ENCODE data around the gene RNASET2. TPM values are rescaled to one million over a fixed set of nuclear protein-coding genes. Genes with fewer than 3 reads are reported as not detected.

RNASET2 gene
- total RNA-seq, 1 donor from 2014 or later, result 135 TPM

DNA sequence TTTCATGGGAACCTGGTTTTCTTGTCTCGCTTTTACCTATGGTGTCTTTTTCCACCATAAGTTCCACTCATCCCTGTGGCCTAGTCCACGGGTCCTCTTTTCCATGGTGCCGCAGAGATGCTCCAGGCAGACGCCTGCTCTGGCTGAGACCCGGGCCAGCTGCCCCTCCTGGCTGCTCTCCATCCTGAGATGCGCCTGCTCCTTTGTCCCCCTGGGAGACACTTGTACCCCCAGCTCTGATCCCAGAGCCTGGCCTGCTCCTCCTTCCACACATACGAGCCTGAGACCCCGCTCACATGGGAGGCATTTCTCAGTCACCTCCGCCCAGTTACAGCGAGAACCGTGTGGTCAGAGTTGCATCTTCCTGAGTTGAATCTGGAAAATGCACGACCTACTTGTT is 29.6 kb downstream of the RNASET2 start:
- ATAC-seq (ENCODE audit: low read depth), result no peak
- H3K27ac Mint-ChIP-seq, result peak overlapping the region; percentile 27
- no peak for DNase-seq
- H3K4me3 Mint-ChIP-seq, result no peak overlapping the region
- ChIA-PET CTCF (no interaction called here), POLR2A (no interaction called here)
- TF ChIP-seq, protein P1, sequence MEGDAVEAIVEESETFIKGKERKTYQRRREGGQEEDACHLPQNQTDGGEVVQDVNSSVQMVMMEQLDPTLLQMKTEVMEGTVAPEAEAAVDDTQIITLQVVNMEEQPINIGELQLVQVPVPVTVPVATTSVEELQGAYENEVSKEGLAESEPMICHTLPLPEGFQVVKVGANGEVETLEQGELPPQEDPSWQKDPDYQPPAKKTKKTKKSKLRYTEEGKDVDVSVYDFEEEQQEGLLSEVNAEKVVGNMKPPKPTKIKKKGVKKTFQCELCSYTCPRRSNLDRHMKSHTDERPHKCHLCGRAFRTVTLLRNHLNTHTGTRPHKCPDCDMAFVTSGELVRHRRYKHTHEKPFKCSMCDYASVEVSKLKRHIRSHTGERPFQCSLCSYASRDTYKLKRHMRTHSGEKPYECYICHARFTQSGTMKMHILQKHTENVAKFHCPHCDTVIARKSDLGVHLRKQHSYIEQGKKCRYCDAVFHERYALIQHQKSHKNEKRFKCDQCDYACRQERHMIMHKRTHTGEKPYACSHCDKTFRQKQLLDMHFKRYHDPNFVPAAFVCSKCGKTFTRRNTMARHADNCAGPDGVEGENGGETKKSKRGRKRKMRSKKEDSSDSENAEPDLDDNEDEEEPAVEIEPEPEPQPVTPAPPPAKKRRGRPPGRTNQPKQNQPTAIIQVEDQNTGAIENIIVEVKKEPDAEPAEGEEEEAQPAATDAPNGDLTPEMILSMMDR (IDR thresholded peaks at IDR 0.05), result no peak
- H3K4me1 Mint-ChIP-seq, result peaks cover 33% of the 10 kb centered on the region
- peaks cover 55% of the 10 kb centered on the region for H3K36me3 Mint-ChIP-seq (ENCODE audit: low read depth)
- intact Hi-C loops (cut with micrococcal nuclease), result no loop called here
- H3K27me3 Mint-ChIP-seq, result no peaks in the 10 kb centered on the region
- H3K9me3 Mint-ChIP-seq, result no peaks in the 10 kb centered on the region

DNA sequence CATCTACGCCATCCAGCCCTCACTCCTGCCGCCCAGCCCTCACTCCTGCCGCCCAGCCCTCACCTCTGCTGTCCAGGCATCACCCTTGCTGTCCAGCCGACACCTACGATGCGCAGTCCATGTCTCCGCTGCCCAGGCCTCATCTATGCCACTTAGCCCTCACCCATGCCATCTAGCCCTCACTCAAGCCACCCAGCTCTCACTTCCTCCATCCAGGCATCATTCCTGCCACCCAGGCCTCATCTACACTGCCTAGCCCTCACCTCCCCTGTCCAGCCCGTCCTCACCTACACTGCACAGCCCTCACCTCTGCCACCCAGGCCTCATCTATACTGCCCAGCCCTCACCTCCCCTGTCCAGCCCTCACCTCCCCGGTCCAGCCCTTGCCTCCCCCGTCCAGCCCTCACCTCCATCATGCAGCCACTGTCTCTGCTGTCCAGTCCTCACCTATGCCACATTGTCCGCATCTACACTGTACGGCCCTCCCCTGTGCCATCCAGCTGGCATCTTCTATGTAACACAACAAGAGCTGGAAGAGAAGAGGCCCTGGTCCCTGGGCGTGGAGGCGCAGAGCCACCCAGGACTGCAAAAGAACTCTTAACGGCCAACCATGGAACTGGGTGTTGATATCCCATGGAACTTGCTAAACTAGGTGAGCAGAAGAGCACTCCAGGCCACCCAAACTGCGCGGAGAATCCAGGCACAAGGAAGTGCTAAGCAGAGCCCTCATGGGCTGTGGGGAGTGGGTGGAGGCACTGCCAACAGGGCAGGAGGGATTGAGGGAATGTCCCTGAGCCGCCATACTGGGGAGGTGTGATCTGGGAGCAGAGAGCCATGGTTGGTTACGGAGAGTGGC is 31.0 kb downstream of the RNASET2 start:
- no peak for ATAC-seq (ENCODE audit: low read depth)
- no peak for DNase-seq
- H3K27ac Mint-ChIP-seq, result peak overlapping the region; percentile 65
- POLR2A ChIA-PET, result no interaction called here
- TF ChIP-seq, protein P1 (IDR thresholded peaks at IDR 0.05), result no peak
- no peaks in the 10 kb centered on the region for H3K9me3 Mint-ChIP-seq
- CTCF ChIA-PET, result no interaction called here
- peaks cover 19% of the 10 kb centered on the region for H3K4me1 Mint-ChIP-seq
- H3K27me3 Mint-ChIP-seq, result no peaks in the 10 kb centered on the region
- H3K36me3 Mint-ChIP-seq (ENCODE audit: low read depth), result peaks cover 42% of the 10 kb centered on the region
- no peak overlapping the region for H3K4me3 Mint-ChIP-seq
- intact Hi-C loops (cut with micrococcal nuclease), result no loop called here

DNA sequence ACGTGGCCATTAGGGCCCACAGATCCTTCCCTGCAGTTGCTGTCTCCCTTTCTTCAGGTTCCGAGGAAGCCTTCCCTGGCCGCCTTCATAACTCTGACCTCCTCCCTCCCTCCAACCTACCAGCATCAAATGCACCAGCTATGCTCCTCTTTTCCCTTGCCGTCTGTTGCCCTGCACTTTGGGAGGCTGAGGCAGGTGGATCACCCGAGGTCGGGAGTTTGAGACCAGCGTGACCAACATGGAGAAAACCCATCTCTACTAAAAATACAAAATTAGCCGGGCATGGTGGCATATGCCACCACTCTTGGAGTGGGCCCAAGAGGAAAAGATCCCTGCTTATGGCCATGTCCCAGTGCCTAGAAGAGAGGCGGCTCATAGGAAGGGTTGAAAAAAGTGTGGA is 31.8 kb downstream of the RNASET2 start:
- Mint-ChIP-seq H3K4me1 (peaks cover 11% of the 10 kb centered on the region), H3K9me3 (no peaks in the 10 kb centered on the region), H3K36me3 (ENCODE audit: low read depth) (peaks cover 34% of the 10 kb centered on the region), H3K27ac (peak overlapping the region; percentile 65), H3K4me3 (no peak overlapping the region), H3K27me3 (no peaks in the 10 kb centered on the region)
- CTCF ChIA-PET, result no interaction called here
- intact Hi-C loops (cut with micrococcal nuclease), result no loop called here
- no peak for DNase-seq
- TF ChIP-seq, protein P1 (IDR thresholded peaks at IDR 0.05), result no peak
- ATAC-seq (ENCODE audit: low read depth), result no peak
- POLR2A ChIA-PET, result no interaction called here

DNA sequence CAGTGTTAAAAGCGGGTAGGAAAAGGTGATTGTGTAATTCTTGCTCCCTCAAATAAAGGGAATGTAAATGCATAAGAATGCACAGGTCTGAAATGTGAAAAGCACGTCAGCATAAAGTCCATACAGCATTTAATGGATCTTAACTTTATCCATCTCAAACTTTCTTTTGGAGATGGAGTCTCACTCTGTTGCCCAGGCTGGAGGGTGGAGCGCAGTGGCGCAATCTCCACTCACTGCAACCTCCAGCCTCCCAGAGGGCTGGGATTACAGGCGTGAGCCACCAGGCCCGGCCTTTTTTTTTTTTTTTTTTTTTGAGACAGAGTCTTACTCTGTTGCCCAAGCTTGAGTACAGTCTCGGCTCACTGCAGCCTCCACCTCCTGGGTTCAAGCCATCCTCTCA is 33.4 kb downstream of the RNASET2 start:
- Mint-ChIP-seq H3K27me3 (no peaks in the 10 kb centered on the region), H3K9me3 (no peaks in the 10 kb centered on the region), H3K27ac (no peak overlapping the region), H3K4me3 (no peak overlapping the region), H3K36me3 (ENCODE audit: low read depth) (peaks cover 18% of the 10 kb centered on the region), H3K4me1 (no peaks in the 10 kb centered on the region)
- intact Hi-C loops (cut with micrococcal nuclease), result no loop called here
- ChIA-PET CTCF (no interaction called here), POLR2A (no interaction called here)
- DNase-seq, result no peak
- TF ChIP-seq, protein P1 (IDR thresholded peaks at IDR 0.05), result no peak
- ATAC-seq (ENCODE audit: low read depth), result no peak

DNA sequence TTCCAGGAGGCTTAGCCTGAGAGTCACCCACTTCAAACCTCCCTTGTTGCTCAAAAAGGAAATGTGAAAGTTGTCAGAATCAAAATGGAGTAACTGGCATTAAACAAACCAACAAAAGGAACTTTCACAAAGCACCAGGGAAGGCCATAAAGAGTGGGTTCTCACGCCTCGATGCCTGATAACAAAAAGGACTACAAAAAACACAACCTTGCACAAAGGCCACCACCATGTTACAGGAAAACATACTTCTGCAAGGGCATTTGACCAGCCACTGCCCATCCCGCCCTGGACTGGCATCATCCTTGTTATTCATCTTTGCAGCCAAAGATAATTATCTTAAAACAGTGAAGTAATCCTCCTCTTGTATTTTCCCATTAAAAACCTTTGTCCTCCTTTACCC is 34.8 kb downstream of the RNASET2 start:
- no peaks in the 10 kb centered on the region for H3K9me3 Mint-ChIP-seq
- H3K36me3 Mint-ChIP-seq (ENCODE audit: low read depth), result peaks cover 6% of the 10 kb centered on the region
- CTCF ChIA-PET, result no interaction called here
- H3K4me1 Mint-ChIP-seq, result no peaks in the 10 kb centered on the region
- intact Hi-C loops (cut with micrococcal nuclease), result no loop called here
- TF ChIP-seq, protein P1 (IDR thresholded peaks at IDR 0.05), result no peak
- no peaks in the 10 kb centered on the region for H3K27me3 Mint-ChIP-seq
- H3K27ac Mint-ChIP-seq, result no peak overlapping the region
- ATAC-seq (ENCODE audit: low read depth) (no peak), DNase-seq (no peak)
- no peak overlapping the region for H3K4me3 Mint-ChIP-seq
- POLR2A ChIA-PET, result no interaction called here

All from activated B cell treated with CpG ODN at 0.5 μM for 24 hours (primary cell).